Vagina (tissue), 2 donors: ENCODE measurements around the gene SCTR.

Experiments
- POLR2A ChIP-seq, 2 donors: fragments of 450-650 bp; IDR thresholded peaks; one replicate each; pipeline ENCODE4 v1.6.1; 2017; ENCODE audit warnings: antibody characterized with exemption in 2 of 2, mild to moderate bottlenecking in 2 of 2, moderate library complexity in 2 of 2
- TF ChIP-seq, protein P1 (sequence below), 3 experiments: fragments of 450-650 bp in 2 of 3; fragments of 200-600 bp in 1 of 3; sonication (generic) in 1 of 3; IDR thresholded peaks; one replicate each; pipeline ENCODE4 v1.5.1; 2017 to 2019; ENCODE audit warnings: antibody characterized with exemption in 3 of 3, mild to moderate bottlenecking in 2 of 3, moderate library complexity in 2 of 3

DNA sequence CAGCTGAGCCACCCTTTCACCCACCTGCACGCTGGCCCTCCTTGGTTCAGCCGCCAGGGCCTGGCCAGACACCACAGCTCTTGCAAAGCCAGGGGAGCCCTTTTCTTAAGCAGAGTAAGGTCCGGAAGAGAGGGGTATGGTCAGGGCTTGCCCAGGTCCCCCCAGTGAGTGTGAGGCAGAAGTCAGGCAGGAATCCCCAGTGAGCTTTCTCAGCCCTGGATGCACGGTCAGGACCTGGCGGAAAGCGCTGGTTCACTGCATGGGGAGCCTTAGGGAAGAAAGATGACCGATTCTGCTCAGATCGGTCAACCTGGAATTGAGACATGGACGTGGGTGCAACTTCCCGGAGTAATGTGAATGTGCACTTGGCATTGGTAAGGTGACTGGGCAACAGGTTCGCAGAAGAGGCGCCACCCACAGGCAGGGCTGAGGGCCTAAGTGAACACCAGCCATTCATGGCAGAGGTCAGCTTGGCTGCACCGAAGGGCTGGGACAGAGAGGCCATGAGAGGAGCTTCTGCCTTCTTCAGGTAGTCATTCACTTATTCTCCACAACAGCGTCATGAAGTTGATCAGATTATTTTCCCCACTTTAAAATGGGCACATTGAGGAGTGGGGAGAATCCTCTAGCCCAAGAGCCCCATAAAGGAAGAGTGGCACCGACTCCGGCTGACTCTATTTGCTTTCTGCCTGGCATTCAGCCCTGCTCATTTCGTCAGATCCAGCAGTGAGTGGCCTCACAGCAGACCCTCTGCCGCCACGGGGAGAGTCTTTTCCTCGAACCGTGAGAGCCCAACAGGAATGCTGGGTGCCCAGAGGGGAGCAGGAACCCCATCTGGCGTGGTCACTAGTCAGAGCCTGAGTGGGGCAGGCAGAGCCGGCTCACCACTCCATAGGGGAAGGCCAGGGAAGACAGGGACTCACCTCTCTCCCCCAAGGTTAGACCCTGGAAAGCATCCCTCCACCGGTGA, 35.8 kb downstream of the SCTR start:
- TF ChIP-seq, protein P1, sequence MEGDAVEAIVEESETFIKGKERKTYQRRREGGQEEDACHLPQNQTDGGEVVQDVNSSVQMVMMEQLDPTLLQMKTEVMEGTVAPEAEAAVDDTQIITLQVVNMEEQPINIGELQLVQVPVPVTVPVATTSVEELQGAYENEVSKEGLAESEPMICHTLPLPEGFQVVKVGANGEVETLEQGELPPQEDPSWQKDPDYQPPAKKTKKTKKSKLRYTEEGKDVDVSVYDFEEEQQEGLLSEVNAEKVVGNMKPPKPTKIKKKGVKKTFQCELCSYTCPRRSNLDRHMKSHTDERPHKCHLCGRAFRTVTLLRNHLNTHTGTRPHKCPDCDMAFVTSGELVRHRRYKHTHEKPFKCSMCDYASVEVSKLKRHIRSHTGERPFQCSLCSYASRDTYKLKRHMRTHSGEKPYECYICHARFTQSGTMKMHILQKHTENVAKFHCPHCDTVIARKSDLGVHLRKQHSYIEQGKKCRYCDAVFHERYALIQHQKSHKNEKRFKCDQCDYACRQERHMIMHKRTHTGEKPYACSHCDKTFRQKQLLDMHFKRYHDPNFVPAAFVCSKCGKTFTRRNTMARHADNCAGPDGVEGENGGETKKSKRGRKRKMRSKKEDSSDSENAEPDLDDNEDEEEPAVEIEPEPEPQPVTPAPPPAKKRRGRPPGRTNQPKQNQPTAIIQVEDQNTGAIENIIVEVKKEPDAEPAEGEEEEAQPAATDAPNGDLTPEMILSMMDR (IDR thresholded peaks at IDR 0.05) = no peak
- no peak for TF ChIP-seq POLR2A (IDR thresholded peaks at IDR 0.05)
